HEK293 (cell line): ENCODE data around the gene METTL23.

Experiments
- CTCF ChIA-PET: fragments of 350-600 bp; formaldehyde crosslinking; extraction: SDS; loops from one replicate; lab custom pipeline; 2021; ENCODE audit warnings: antibody characterized with exemption; lab: Yijun Ruan, JAX
- POLR2A ChIA-PET: fragments of 300-600 bp; formaldehyde crosslinking; extraction: SDS; loops from one replicate; lab custom pipeline; 2020; ENCODE audit warnings: antibody characterized with exemption, inconsistent platforms; lab: Yijun Ruan, JAX
- H3K27ac ChIP-seq: fragments of 200-500 bp; sonication (Bioruptor generic); 2 replicates; pipeline ENCODE4 v1.5.1; 2014; ENCODE audit warnings: low read depth, low read length, control low read depth, inconsistent platforms; ENCODE audit errors: extremely low read depth
- H3K36me3 ChIP-seq, 2 experiments: fragments of 200-500 bp in 1 of 2; sonication (Bioruptor generic) in 1 of 2; 1 replicate in 1 of 2; 2 replicates in 1 of 2; pipeline ENCODE4 v1.5.1; 2014 to 2017; ENCODE audit warnings: inconsistent platforms in 2 of 2, low read length in 2 of 2; ENCODE audit not compliant: control insufficient read depth in 2 of 2, insufficient read depth in 1 of 2
- H3K4me1 ChIP-seq: fragments of 200-500 bp; sonication (Bioruptor generic); 2 replicates; pipeline ENCODE4 v1.5.1; 2014; ENCODE audit warnings: mild to moderate bottlenecking, low read length, inconsistent platforms; ENCODE audit not compliant: control insufficient read depth, insufficient read depth
- H3K4me3 ChIP-seq: 2 replicates; pipeline ENCODE4 v1.5.1; 2011; ENCODE audit warnings: low read depth, mild to moderate bottlenecking, control low read depth, low read length, moderate library complexity
- H3K9me3 ChIP-seq: fragments of 200-500 bp; sonication (Bioruptor generic); 2 replicates; pipeline ENCODE4 v1.5.1; 2014; ENCODE audit warnings: low read depth, low read length, inconsistent platforms; ENCODE audit not compliant: control insufficient read depth, insufficient read depth
- BCL11B ChIP-seq: fragments of 450-650 bp; formaldehyde crosslinking; IDR thresholded peaks from 2 replicates; pipeline ENCODE4 v1.5.1; 2016; ENCODE audit warnings: low read depth, missing biosample characterization, missing genetic modification characterization
- FEZF1 ChIP-seq: fragments of 450-650 bp; formaldehyde crosslinking; IDR thresholded peaks from 2 replicates; pipeline ENCODE4 v1.5.1; 2016; ENCODE audit warnings: missing biosample characterization, missing genetic modification characterization
- HOXA7 ChIP-seq: sonication (generic); formaldehyde crosslinking; IDR thresholded peaks from 2 replicates; pipeline ENCODE4 v1.8.1; 2022; ENCODE audit warnings: missing genetic modification reagents, borderline replicate concordance
- HOXD13 ChIP-seq: sonication (generic); formaldehyde crosslinking; IDR thresholded peaks from 2 replicates; pipeline ENCODE4 v1.8.0; 2022; ENCODE audit warnings: missing genetic modification reagents, borderline replicate concordance
- KLF10 ChIP-seq: fragments of 450-650 bp; IDR thresholded peaks from 2 replicates; pipeline ENCODE4 v1.5.1; 2018; ENCODE audit warnings: missing biosample characterization, mild to moderate bottlenecking, missing genetic modification characterization
- KLF8 ChIP-seq: fragments of 450-650 bp; formaldehyde crosslinking; IDR thresholded peaks from 2 replicates; pipeline ENCODE4 v1.5.1; 2016; ENCODE audit warnings: missing biosample characterization, missing genetic modification characterization
- KLF9 ChIP-seq: fragments of 450-650 bp; formaldehyde crosslinking; IDR thresholded peaks from 2 replicates; pipeline ENCODE4 v1.5.1; 2016; ENCODE audit warnings: missing biosample characterization, missing genetic modification characterization, low read depth
- MZF1 ChIP-seq: fragments of 450-650 bp; formaldehyde crosslinking; IDR thresholded peaks from 2 replicates; pipeline ENCODE4 v1.5.1; 2017; ENCODE audit warnings: missing biosample characterization, missing genetic modification characterization, borderline replicate concordance
- PRDM1 ChIP-seq: fragments of 450-650 bp; formaldehyde crosslinking; IDR thresholded peaks from 2 replicates; pipeline ENCODE4; 2016; ENCODE audit warnings: missing biosample characterization, missing genetic modification characterization
- TCF7L2 ChIP-seq: IDR thresholded peaks from 2 replicates; pipeline ENCODE4 v1.6.1; 2011; ENCODE audit warnings: low read depth, mild to moderate bottlenecking, inconsistent platforms, low read length, moderate library complexity, borderline replicate concordance
- YY1 ChIP-seq: fragments of 450-650 bp; formaldehyde crosslinking; IDR thresholded peaks from 2 replicates; pipeline ENCODE4 v1.5.1; 2018; ENCODE audit warnings: missing biosample characterization, missing genetic modification characterization
- ZNF121 ChIP-seq: fragments of 450-650 bp; formaldehyde crosslinking; IDR thresholded peaks from 2 replicates; pipeline ENCODE4 v1.5.1; 2016; ENCODE audit warnings: missing biosample characterization, missing genetic modification characterization
- ZNF16 ChIP-seq: fragments of 450-650 bp; formaldehyde crosslinking; IDR thresholded peaks from 2 replicates; pipeline ENCODE4 v1.5.1; 2016; ENCODE audit warnings: low read depth, missing biosample characterization, missing genetic modification characterization
- ZNF2 ChIP-seq: fragments of 450-650 bp; formaldehyde crosslinking; IDR thresholded peaks from 2 replicates; pipeline ENCODE4 v1.5.1; 2016; ENCODE audit warnings: missing biosample characterization, missing genetic modification characterization
- ZNF202 ChIP-seq: fragments of 450-650 bp; formaldehyde crosslinking; IDR thresholded peaks from 2 replicates; pipeline ENCODE4 v1.5.1; 2016; ENCODE audit warnings: missing biosample characterization, missing genetic modification characterization, borderline replicate concordance
- ZNF211 ChIP-seq: fragments of 450-650 bp; formaldehyde crosslinking; IDR thresholded peaks from 2 replicates; pipeline ENCODE4 v1.5.1; 2016; ENCODE audit warnings: low read depth, missing biosample characterization, missing genetic modification characterization
- ZNF266 ChIP-seq: fragments of 450-650 bp; formaldehyde crosslinking; IDR thresholded peaks from 2 replicates; pipeline ENCODE4 v1.5.1; 2016; ENCODE audit warnings: missing biosample characterization, missing genetic modification characterization, low read depth
- ZNF341 ChIP-seq: fragments of 450-650 bp; formaldehyde crosslinking; IDR thresholded peaks from 2 replicates; pipeline ENCODE4; 2016; ENCODE audit warnings: low read depth, missing biosample characterization, missing genetic modification characterization
- ZNF426 ChIP-seq: fragments of 450-650 bp; formaldehyde crosslinking; IDR thresholded peaks from 2 replicates; pipeline ENCODE4 v1.5.1; 2017; ENCODE audit warnings: missing biosample characterization, missing genetic modification characterization, mild to moderate bottlenecking, inconsistent platforms, moderate library complexity
- ZNF433 ChIP-seq: fragments of 450-650 bp; formaldehyde crosslinking; IDR thresholded peaks from 2 replicates; pipeline ENCODE4 v1.5.1; 2016; ENCODE audit warnings: missing biosample characterization, missing genetic modification characterization, low read depth
- ZNF530 ChIP-seq: fragments of 450-650 bp; formaldehyde crosslinking; IDR thresholded peaks from 2 replicates; pipeline ENCODE4 v1.5.1; 2016; ENCODE audit warnings: low read depth, missing biosample characterization, missing genetic modification characterization
- ZNF561 ChIP-seq: fragments of 450-650 bp; IDR thresholded peaks from 2 replicates; pipeline ENCODE4 v1.5.1; 2018; ENCODE audit warnings: missing biosample characterization, missing genetic modification characterization, borderline replicate concordance
- ZNF654 ChIP-seq: fragments of 450-650 bp; formaldehyde crosslinking; IDR thresholded peaks from 2 replicates; pipeline ENCODE4 v1.5.1; 2016; ENCODE audit warnings: low read depth, missing biosample characterization, missing genetic modification characterization
- ZNF76 ChIP-seq: fragments of 450-650 bp; formaldehyde crosslinking; IDR thresholded peaks from 2 replicates; pipeline ENCODE4; 2016; ENCODE audit warnings: low read depth, missing biosample characterization, missing genetic modification characterization, borderline replicate concordance
- ZNF785 ChIP-seq: fragments of 450-650 bp; formaldehyde crosslinking; IDR thresholded peaks from 2 replicates; pipeline ENCODE4 v1.5.1; 2016; ENCODE audit warnings: missing biosample characterization, missing genetic modification characterization
- ZNF843 ChIP-seq: fragments of 450-650 bp; formaldehyde crosslinking; IDR thresholded peaks from 2 replicates; pipeline ENCODE4 v1.5.1; 2016; ENCODE audit warnings: missing biosample characterization, missing genetic modification characterization
- TF ChIP-seq, protein P1 (sequence below): fragments of 450-650 bp; IDR thresholded peaks from 2 replicates; pipeline ENCODE4 v1.5.1; 2018; ENCODE audit warnings: missing biosample characterization, missing genetic modification characterization
- TF ChIP-seq, protein P2 (sequence below): fragments of 450-650 bp; formaldehyde crosslinking; IDR thresholded peaks from 2 replicates; pipeline ENCODE4 v1.5.1; 2016; ENCODE audit warnings: missing biosample characterization, missing genetic modification characterization
- TF ChIP-seq, protein P3 (sequence below): fragments of 450-650 bp; formaldehyde crosslinking; IDR thresholded peaks from 2 replicates; pipeline ENCODE4 v1.5.1; 2016; ENCODE audit warnings: missing biosample characterization, missing genetic modification characterization

METTL23 gene

DNA sequence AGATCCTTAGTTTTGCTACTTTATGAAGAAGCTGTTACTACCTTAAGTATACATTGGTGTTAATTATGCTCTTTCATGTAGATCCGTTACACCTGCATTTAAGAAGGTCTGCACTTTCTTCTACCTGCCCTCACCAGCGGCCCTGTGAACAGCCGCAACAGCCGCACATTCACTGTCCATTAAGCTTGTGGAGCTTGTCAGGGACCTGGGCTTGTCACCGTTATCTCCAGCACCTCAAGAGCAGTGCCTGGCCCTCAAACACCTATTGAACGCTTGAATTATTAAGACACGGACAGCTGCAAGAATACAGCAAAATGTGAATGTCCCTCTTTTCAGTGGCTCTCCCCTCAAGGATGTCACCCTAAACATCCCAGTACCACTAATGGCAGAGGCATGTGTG lies 12.9 kb upstream of the METTL23 start (continued):
- TF ChIP-seq MZF1 (tag by site-specific recombination): no peak
- no peak for TF ChIP-seq KLF8 (tag by site-specific recombination)
- no peak for TF ChIP-seq HOXD13 (CRISPR knock-in tag)
- TF ChIP-seq ZNF202 (tag by site-specific recombination): no peak
- TF ChIP-seq, protein P1, sequence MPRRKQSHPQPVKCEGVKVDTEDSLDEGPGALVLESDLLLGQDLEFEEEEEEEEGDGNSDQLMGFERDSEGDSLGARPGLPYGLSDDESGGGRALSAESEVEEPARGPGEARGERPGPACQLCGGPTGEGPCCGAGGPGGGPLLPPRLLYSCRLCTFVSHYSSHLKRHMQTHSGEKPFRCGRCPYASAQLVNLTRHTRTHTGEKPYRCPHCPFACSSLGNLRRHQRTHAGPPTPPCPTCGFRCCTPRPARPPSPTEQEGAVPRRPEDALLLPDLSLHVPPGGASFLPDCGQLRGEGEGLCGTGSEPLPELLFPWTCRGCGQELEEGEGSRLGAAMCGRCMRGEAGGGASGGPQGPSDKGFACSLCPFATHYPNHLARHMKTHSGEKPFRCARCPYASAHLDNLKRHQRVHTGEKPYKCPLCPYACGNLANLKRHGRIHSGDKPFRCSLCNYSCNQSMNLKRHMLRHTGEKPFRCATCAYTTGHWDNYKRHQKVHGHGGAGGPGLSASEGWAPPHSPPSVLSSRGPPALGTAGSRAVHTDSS (tag by site-specific recombination): no peak

DNA sequence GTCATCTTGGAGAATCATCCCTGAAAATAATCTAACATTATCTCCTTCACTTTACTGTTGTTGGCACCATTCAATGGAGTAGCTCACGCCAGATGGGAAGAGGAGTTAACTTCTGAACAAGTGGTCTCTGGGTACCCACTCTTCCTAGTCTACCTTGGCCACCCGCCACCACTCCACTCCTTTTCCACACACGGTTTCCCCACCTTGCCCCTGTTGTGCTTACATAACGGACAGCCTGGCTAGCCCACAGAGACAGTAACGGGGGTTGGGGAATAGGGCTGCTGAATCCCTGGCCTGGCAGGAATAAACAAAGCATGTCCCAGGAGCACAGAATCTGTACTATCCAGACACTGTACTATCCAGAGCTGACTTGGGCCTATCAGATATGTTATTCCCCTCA lies 12.3 kb upstream of the METTL23 start:
- ChIA-PET CTCF (interaction anchor here (0.6 to 9.8 kb wide), 27 partner anchors 11 to 342 kb away, joined by 3 to 175 read pairs (median 5); partner anchors contain the start of genes JMJD6, METTL23, PRCD and ST6GALNAC1), POLR2A (interaction anchor here (0.9 to 2.1 kb wide), 4 partner anchors 13 to 128 kb away, joined by 3 to 8 read pairs (median 4); partner anchors contain the start of genes SRSF2 and ST6GALNAC2)
- no peaks in the 10 kb centered on the region for H3K9me3 ChIP-seq
- peaks cover 26 to 61% of the 10 kb centered on the region in 2 experiments; a peak in 2 of 3 replicates for H3K36me3 ChIP-seq
- H3K27ac ChIP-seq: no peak overlapping the region
- H3K4me1 ChIP-seq: peaks cover 40% of the 10 kb centered on the region
- TF ChIP-seq BCL11B (tag by site-specific recombination) (no peak), ZNF843 (no peak), TCF7L2 (no peak), ZNF785 (no peak), ZNF16 (tag by site-specific recombination) (no peak), ZNF433 (no peak), ZNF530 (tag by site-specific recombination) (no peak)
- TF ChIP-seq, protein P2, sequence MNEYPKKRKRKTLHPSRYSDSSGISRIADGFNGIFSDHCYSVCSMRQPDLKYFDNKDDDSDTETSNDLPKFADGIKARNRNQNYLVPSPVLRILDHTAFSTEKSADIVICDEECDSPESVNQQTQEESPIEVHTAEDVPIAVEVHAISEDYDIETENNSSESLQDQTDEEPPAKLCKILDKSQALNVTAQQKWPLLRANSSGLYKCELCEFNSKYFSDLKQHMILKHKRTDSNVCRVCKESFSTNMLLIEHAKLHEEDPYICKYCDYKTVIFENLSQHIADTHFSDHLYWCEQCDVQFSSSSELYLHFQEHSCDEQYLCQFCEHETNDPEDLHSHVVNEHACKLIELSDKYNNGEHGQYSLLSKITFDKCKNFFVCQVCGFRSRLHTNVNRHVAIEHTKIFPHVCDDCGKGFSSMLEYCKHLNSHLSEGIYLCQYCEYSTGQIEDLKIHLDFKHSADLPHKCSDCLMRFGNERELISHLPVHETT (tag by site-specific recombination): no peak
- H3K4me3 ChIP-seq: no peak overlapping the region

DNA sequence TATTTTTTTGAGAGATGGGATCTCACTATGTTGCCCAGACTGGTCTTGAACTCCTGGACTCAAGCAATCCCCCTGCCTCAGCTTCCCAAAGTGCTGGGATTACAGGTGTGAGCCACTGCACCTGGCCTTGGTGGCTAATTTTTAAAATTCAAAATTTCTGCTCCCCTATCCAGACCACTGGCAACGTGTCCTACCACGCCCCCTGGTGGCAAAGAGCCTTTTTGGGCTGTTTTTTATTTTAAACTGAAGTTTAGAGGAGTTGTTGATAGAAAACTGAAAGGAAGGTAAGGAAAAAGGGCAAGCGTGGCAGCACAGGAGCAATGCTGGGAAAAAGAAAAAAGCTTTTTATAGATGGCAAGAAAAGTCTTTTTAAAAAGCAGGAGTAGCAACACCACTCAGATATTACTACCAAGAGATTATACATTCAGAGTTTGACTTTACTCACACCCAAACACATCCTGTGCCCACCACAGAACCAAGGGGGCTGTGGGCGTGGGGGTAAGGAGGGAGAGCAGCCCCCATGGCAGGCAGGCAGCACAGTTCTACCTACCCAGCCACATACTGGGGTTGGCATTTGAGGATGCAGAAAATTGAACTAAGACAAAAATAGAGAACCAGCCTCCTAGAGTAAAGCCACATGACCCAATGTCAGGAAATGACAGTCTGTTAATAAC lies 11.7 kb upstream of the METTL23 start:
- Histone ChIP-seq H3K4me3 (no peak overlapping the region), H3K27ac (no peak overlapping the region), H3K4me1 (peaks cover 35% of the 10 kb centered on the region), H3K9me3 (no peaks in the 10 kb centered on the region), H3K36me3 (peaks cover 32 to 67% of the 10 kb centered on the region in 2 experiments)
- TF ChIP-seq PRDM1 (0 out of 2 replicates have a peak, but pooled peaks have one; percentile 33), ZNF341 (tag by site-specific recombination) (no peak), FEZF1 (tag by site-specific recombination) (peak; percentile 49), HOXA7 (CRISPR knock-in tag) (no peak), KLF10 (tag by site-specific recombination) (peak; percentile 21; the same call in 1 of the 2 replicates), MZF1 (tag by site-specific recombination) (no peak), ZNF426 (no peak), ZNF76 (tag by site-specific recombination) (no peak), ZNF121 (tag by site-specific recombination) (0 out of 2 replicates have a peak, but pooled peaks have one; percentile 42), ZNF211 (tag by site-specific recombination) (no peak), ZNF266 (no peak), ZNF654 (peak; percentile 60), YY1 (tag by site-specific recombination) (no peak), ZNF2 (tag by site-specific recombination) (peak; percentile 60), ZNF561 (tag by site-specific recombination) (no peak), KLF9 (tag by site-specific recombination) (no peak)
- TF ChIP-seq, protein P3, sequence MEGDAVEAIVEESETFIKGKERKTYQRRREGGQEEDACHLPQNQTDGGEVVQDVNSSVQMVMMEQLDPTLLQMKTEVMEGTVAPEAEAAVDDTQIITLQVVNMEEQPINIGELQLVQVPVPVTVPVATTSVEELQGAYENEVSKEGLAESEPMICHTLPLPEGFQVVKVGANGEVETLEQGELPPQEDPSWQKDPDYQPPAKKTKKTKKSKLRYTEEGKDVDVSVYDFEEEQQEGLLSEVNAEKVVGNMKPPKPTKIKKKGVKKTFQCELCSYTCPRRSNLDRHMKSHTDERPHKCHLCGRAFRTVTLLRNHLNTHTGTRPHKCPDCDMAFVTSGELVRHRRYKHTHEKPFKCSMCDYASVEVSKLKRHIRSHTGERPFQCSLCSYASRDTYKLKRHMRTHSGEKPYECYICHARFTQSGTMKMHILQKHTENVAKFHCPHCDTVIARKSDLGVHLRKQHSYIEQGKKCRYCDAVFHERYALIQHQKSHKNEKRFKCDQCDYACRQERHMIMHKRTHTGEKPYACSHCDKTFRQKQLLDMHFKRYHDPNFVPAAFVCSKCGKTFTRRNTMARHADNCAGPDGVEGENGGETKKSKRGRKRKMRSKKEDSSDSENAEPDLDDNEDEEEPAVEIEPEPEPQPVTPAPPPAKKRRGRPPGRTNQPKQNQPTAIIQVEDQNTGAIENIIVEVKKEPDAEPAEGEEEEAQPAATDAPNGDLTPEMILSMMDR (tag by site-specific recombination): peak; percentile 66; the same call in 1 of the 2 replicates
- CTCF ChIA-PET: interaction anchor here (0.5 to 9.8 kb wide), 25 partner anchors 11 to 570 kb away, joined by 3 to 175 read pairs (median 7); partner anchors contain the start of genes JMJD6, METTL23, PRCD and ST6GALNAC1
- POLR2A ChIA-PET: interaction anchor here (0.5 to 1.1 kb wide), 2 partner anchors 10 to 44 kb away, joined by 3 to 6 read pairs; no protein-coding TSS in a partner anchor
